A549 (cell line): Measurements from ENCODE around the gene SERINC3. TPM values are rescaled to one million over a fixed set of nuclear protein-coding genes. Genes with fewer than 3 reads are reported as not detected.

Source experiments
- ATAC-seq, 2 experiments: fragments of 200-7000 bp in 1 of 2; fragments of >200 bp in 1 of 2; cut with Nextera tagmentation in 1 of 2; cut with Tn5 transposase in 1 of 2; 3 replicates each; pipeline versions ENCODE4 v1.8.0 to v1.9.1; 2018 to 2020; ENCODE audit warnings: mild to moderate bottlenecking in 1 of 2, moderate library complexity in 1 of 2
- CTCF ChIA-PET: fragments of 300-600 bp; sonication (Branson Sonifier 250); formaldehyde crosslinking; extraction: SDS; loops from one replicate; lab custom pipeline; 2021; ENCODE audit warnings: antibody characterized with exemption, inconsistent platforms; lab: Yijun Ruan, JAX
- POLR2A ChIA-PET: fragments of 350-600 bp; formaldehyde crosslinking; extraction: SDS; loops from one replicate; lab custom pipeline; 2021; ENCODE audit warnings: antibody characterized with exemption, inconsistent platforms; lab: Yijun Ruan, JAX
- DNase-seq, 2 experiments: peaks; one replicate each; pipeline versions ENCODE4 v3.0.0 to v3.0.0-alpha.2; 2011 to 2016; ENCODE audit warnings: low read depth in 1 of 2, low spot score in 1 of 2
- FAIRE-seq: peaks from 2 replicates; lab custom pipeline; 2011; peaks lifted over from hg19 to GRCh38; lab: Jason Lieb, UNC
- H3K27ac ChIP-seq, 2 experiments: fragments of >200 bp; sonication (Bioruptor Twin); formaldehyde crosslinking; 3 replicates each; pipeline ENCODE4 v1.5.1; 2016 to 2017
- H3K4me1 ChIP-seq: fragments of >200 bp; sonication (Bioruptor Twin); formaldehyde crosslinking; 3 replicates; pipeline ENCODE4 v1.6.1; 2016
- H3K4me2 ChIP-seq: fragments of >200 bp; sonication (Bioruptor Twin); formaldehyde crosslinking; 3 replicates; pipeline ENCODE4 v1.6.1; 2016
- H3K4me3 ChIP-seq: fragments of >200 bp; sonication (Bioruptor Twin); formaldehyde crosslinking; 3 replicates; pipeline ENCODE4 v1.5.1; 2016
- H3K9me3 ChIP-seq: fragments of >200 bp; sonication (Bioruptor Twin); formaldehyde crosslinking; 3 replicates; pipeline ENCODE4 v1.6.1; 2016
- CBX8 ChIP-seq: fragments of 200-600 bp; sonication (generic); IDR thresholded peaks from 2 replicates; pipeline ENCODE4 v1.6.1; 2016
- CEBPB ChIP-seq, 2 experiments: fragments of >200 bp in 1 of 2; sonication (Bioruptor Twin) in 1 of 2; formaldehyde crosslinking in 1 of 2; IDR thresholded peaks; 2 replicates each; pipeline ENCODE4 v1.6.1; 2012 to 2016
- CHD4 ChIP-seq: fragments of 200-600 bp; sonication (generic); IDR thresholded peaks from 2 replicates; pipeline ENCODE4 v1.6.1; 2016; ENCODE audit warnings: antibody characterized with exemption, mild to moderate bottlenecking, borderline replicate concordance
- EHF ChIP-seq: fragments of 250-450 bp; sonication (Bioruptor Pico); IDR thresholded peaks from 2 replicates; pipeline ENCODE4 v1.5.0; 2020; ENCODE audit warnings: mild to moderate bottlenecking
- EP300 ChIP-seq, 2 experiments: fragments of >200 bp; sonication (Bioruptor Twin); formaldehyde crosslinking; IDR thresholded peaks; 2 replicates in 1 of 2; 3 replicates in 1 of 2; pipeline ENCODE4 v1.6.1; 2016 to 2017
- FOSB ChIP-seq: fragments of 250-450 bp; sonication (Bioruptor Pico); IDR thresholded peaks from 2 replicates; pipeline ENCODE4 v1.5.0; 2020; ENCODE audit warnings: mild to moderate bottlenecking, moderate library complexity
- FOSL2 ChIP-seq, 2 experiments: fragments of 450-650 bp in 1 of 2; fragments of >200 bp in 1 of 2; sonication (Bioruptor Twin) in 1 of 2; formaldehyde crosslinking; IDR thresholded peaks; 2 replicates each; pipeline versions ENCODE4 v1.5.0 to v1.6.1; 2016 to 2020; ENCODE audit warnings: mild to moderate bottlenecking in 1 of 2, moderate library complexity in 1 of 2
- HEYL ChIP-seq: fragments of 250-450 bp; sonication (Bioruptor Pico); IDR thresholded peaks from 2 replicates; pipeline ENCODE4 v1.8.0; 2021; ENCODE audit warnings: mild to moderate bottlenecking, moderate library complexity
- HOXA7 ChIP-seq: fragments of 250-450 bp; sonication (Bioruptor Pico); IDR thresholded peaks from 2 replicates; pipeline ENCODE4 v1.5.0; 2020; ENCODE audit warnings: mild to moderate bottlenecking, moderate library complexity
- HOXB13 ChIP-seq: fragments of 250-450 bp; sonication (Bioruptor Pico); IDR thresholded peaks from 2 replicates; pipeline ENCODE4 v1.5.0; 2020; ENCODE audit warnings: low read depth, mild to moderate bottlenecking, moderate library complexity
- KDM1A ChIP-seq: fragments of 200-600 bp; sonication (generic); IDR thresholded peaks from 2 replicates; pipeline ENCODE4 v1.6.1; 2016; ENCODE audit warnings: low read depth, mild to moderate bottlenecking
- MAZ ChIP-seq: fragments of 150-350 bp; IDR thresholded peaks from 2 replicates; pipeline ENCODE4 v1.6.1; 2014; ENCODE audit warnings: antibody characterized with exemption, low read depth, low read length, borderline replicate concordance
- MYC ChIP-seq: IDR thresholded peaks from 2 replicates; pipeline ENCODE4 v1.6.1; 2012; ENCODE audit warnings: mild to moderate bottlenecking, inconsistent platforms, low read length, improper control_type of control experiment, borderline replicate concordance
- NFE2L2 ChIP-seq: fragments of 150-350 bp; conservative IDR thresholded peaks from 2 replicates; pipeline ENCODE4 v1.6.1; 2014; ENCODE audit warnings: low read length
- NR3C1 ChIP-seq: fragments of >200 bp; sonication (Bioruptor Twin); formaldehyde crosslinking; IDR thresholded peaks from 3 replicates; pipeline ENCODE4 v1.6.1; 2017
- RARB ChIP-seq: fragments of 250-450 bp; sonication (Bioruptor Pico); IDR thresholded peaks from 2 replicates; pipeline ENCODE4 v1.8.0; 2021; ENCODE audit warnings: mild to moderate bottlenecking, moderate library complexity
- RNF2 ChIP-seq: fragments of 200-600 bp; sonication (generic); IDR thresholded peaks from 2 replicates; pipeline ENCODE4 v1.6.1; 2016; ENCODE audit warnings: low read depth, mild to moderate bottlenecking, antibody characterized with exemption, moderate library complexity, borderline replicate concordance
- SREBF2 ChIP-seq: fragments of 450-650 bp; IDR thresholded peaks from 2 replicates; pipeline ENCODE4 v1.6.1; 2014; ENCODE audit warnings: mild to moderate bottlenecking, moderate library complexity
- TP53 ChIP-seq: fragments of 250-450 bp; sonication (Bioruptor Pico); IDR thresholded peaks from 2 replicates; pipeline ENCODE4 v1.5.0; 2021; ENCODE audit warnings: mild to moderate bottlenecking, moderate library complexity
- ZC3H11A ChIP-seq: fragments of 450-650 bp; IDR thresholded peaks from 2 replicates; pipeline ENCODE4 v1.6.1; 2014; ENCODE audit warnings: antibody characterized with exemption, mild to moderate bottlenecking
- ZSCAN20 ChIP-seq: fragments of 250-450 bp; sonication (Bioruptor Pico); IDR thresholded peaks from 2 replicates; pipeline ENCODE4 v1.8.0; 2022; ENCODE audit warnings: mild to moderate bottlenecking, moderate library complexity
- WGBS: methylation state at CpG from one replicate; pipeline ENCODE4 v1.1.6; 2017; ENCODE audit errors: missing lambda C conversion rate; 5-methylcytosine and 5-hydroxymethylcytosine counted together
- polyA plus RNA-seq, 4 experiments: library from polyadenylated mRNA; depleted of rRNA in 3 of 4; stranded (reverse); fragments of >200 nt; fragmentation: RNase III in 1 of 4; extraction: RNeasy Plus Mini Kit Qiagen cat#74134 plus additional on column Dnase treatment in 1 of 4; gene quantifications; 2 replicates in 3 of 4; 3 replicates in 1 of 4; pipeline ENCODE4 v1.2.3, GENCODE V29; 2011 to 2017
- TF ChIP-seq, protein P1 (sequence below): fragments of 200-600 bp; sonication (generic); IDR thresholded peaks from 2 replicates; pipeline ENCODE4 v1.6.1; 2016; ENCODE audit warnings: antibody characterized with exemption, mild to moderate bottlenecking, moderate library complexity
- TF ChIP-seq, protein P2 (sequence below): IDR thresholded peaks from 2 replicates; pipeline ENCODE4 v1.6.1; 2012; ENCODE audit warnings: low read depth, borderline replicate concordance
- TF ChIP-seq, protein P3 (sequence below): fragments of 250-450 bp; sonication (Bioruptor Pico); IDR thresholded peaks from 2 replicates; pipeline ENCODE4 v1.5.0; 2021; ENCODE audit warnings: mild to moderate bottlenecking, moderate library complexity, borderline replicate concordance
- TF ChIP-seq, protein P4 (sequence below): IDR thresholded peaks from 2 replicates; pipeline ENCODE4 v1.6.1; 2012
- TF ChIP-seq, protein P5 (sequence below): fragments of >200 bp; sonication (Bioruptor Twin); formaldehyde crosslinking; IDR thresholded peaks from 3 replicates; pipeline ENCODE4 v1.5.1; 2016

Gene SERINC3
- polyA plus RNA-seq, 2 of the 4 experiments (the other 2 are of a cell fraction), result 62.9 to 159 TPM

DNA sequence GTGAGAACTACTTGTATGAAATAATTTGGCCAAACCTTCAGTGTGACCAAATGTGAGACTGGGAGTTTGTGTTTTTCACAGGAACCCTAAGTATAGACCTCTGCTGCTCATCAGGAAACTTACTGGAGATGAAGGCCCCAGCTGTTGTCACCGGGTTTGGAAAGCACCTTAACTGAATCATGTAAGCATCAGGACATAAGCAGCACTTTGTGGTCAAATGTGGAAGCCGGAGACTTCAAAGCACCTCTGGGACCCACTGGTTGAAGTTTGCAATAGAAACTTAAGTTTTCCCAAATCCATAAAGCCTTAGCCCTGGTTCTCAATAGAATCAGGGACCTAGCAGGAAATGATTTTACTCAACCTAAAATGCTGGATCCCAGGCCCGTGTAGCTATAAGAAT, 31.9 kb downstream of the SERINC3 start:
- H3K9me3 ChIP-seq, result no peaks in the 10 kb centered on the region
- POLR2A ChIA-PET, result no interaction called here
- 87% methylated on average over 3 of the region's 3 CpGs for WGBS
- CTCF ChIA-PET, result interaction anchor here (0.7 to 1.7 kb wide), 2 partner anchors 41 kb away, joined by 3 to 4 read pairs; no protein-coding TSS in a partner anchor
- no peak for ATAC-seq
- no peak overlapping the region for H3K4me3 ChIP-seq
- H3K4me1 ChIP-seq, result peaks cover 15% of the 10 kb centered on the region
- H3K4me2 ChIP-seq, result no peak overlapping the region
- no peak for DNase-seq
- TF ChIP-seq FOSB (no peak), SREBF2 (no peak), HOXB13 (CRISPR knock-in tag) (no peak), CEBPB (IDR thresholded peaks at IDR 0.05) (no peak), EHF (CRISPR knock-in tag) (no peak), KDM1A (no peak), ZC3H11A (no peak), RNF2 (no peak)
- TF ChIP-seq, protein P1, sequence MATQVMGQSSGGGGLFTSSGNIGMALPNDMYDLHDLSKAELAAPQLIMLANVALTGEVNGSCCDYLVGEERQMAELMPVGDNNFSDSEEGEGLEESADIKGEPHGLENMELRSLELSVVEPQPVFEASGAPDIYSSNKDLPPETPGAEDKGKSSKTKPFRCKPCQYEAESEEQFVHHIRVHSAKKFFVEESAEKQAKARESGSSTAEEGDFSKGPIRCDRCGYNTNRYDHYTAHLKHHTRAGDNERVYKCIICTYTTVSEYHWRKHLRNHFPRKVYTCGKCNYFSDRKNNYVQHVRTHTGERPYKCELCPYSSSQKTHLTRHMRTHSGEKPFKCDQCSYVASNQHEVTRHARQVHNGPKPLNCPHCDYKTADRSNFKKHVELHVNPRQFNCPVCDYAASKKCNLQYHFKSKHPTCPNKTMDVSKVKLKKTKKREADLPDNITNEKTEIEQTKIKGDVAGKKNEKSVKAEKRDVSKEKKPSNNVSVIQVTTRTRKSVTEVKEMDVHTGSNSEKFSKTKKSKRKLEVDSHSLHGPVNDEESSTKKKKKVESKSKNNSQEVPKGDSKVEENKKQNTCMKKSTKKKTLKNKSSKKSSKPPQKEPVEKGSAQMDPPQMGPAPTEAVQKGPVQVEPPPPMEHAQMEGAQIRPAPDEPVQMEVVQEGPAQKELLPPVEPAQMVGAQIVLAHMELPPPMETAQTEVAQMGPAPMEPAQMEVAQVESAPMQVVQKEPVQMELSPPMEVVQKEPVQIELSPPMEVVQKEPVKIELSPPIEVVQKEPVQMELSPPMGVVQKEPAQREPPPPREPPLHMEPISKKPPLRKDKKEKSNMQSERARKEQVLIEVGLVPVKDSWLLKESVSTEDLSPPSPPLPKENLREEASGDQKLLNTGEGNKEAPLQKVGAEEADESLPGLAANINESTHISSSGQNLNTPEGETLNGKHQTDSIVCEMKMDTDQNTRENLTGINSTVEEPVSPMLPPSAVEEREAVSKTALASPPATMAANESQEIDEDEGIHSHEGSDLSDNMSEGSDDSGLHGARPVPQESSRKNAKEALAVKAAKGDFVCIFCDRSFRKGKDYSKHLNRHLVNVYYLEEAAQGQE, result no peak
- no peak overlapping the region for H3K27ac ChIP-seq
- FAIRE-seq, result no peak

DNA sequence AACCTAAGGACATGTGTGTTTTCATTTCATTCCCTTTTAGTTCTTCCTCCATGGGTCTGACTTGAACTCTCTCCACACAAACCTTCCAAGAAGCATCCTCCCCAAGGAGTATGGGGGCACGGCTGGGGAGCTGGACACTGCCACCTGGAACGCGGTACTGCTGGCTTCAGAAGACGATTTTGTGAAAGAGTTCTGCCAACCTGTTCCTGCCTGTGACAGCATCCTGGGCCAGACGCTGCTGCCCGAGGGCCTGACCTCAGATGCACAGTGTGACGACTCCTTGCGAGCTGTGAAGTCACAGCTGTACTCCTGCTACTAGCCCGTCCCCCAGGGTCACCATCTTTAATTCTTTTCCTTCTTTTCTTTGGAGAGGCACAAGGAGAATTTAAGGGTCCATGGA, 32.6 kb downstream of the SERINC3 start:
- Histone ChIP-seq H3K4me1 (peaks cover 8% of the 10 kb centered on the region), H3K4me2 (no peak overlapping the region), H3K9me3 (no peaks in the 10 kb centered on the region), H3K27ac (no peak overlapping the region), H3K4me3 (no peak overlapping the region)
- POLR2A ChIA-PET, result no interaction called here
- FAIRE-seq (no peak), DNase-seq (no peak), ATAC-seq (no peak)
- CTCF ChIA-PET, result interaction anchor here (1.7 to 2.0 kb wide), 2 partner anchors 42 to 121 kb away, joined by 4 to 5 read pairs; no protein-coding TSS in a partner anchor
- WGBS, result 90% methylated on average over 9 of the region's 9 CpGs
- no peak for TF ChIP-seq MAZ
- no peak for TF ChIP-seq KDM1A
- TF ChIP-seq, protein P2, sequence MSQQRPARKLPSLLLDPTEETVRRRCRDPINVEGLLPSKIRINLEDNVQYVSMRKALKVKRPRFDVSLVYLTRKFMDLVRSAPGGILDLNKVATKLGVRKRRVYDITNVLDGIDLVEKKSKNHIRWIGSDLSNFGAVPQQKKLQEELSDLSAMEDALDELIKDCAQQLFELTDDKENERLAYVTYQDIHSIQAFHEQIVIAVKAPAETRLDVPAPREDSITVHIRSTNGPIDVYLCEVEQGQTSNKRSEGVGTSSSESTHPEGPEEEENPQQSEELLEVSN, result no peak
- TF ChIP-seq TP53 (CRISPR knock-in tag), result no peak
- no peak for TF ChIP-seq HOXA7 (CRISPR knock-in tag)
- no peak for TF ChIP-seq CBX8
- no peak for TF ChIP-seq RARB (CRISPR knock-in tag)
- TF ChIP-seq, protein P3, sequence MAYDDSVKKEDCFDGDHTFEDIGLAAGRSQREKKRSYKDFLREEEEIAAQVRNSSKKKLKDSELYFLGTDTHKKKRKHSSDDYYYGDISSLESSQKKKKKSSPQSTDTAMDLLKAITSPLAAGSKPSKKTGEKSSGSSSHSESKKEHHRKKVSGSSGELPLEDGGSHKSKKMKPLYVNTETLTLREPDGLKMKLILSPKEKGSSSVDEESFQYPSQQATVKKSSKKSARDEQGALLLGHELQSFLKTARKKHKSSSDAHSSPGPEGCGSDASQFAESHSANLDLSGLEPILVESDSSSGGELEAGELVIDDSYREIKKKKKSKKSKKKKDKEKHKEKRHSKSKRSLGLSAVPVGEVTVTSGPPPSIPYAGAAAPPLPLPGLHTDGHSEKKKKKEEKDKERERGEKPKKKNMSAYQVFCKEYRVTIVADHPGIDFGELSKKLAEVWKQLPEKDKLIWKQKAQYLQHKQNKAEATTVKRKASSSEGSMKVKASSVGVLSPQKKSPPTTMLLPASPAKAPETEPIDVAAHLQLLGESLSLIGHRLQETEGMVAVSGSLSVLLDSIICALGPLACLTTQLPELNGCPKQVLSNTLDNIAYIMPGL (CRISPR knock-in tag), result no peak
- TF ChIP-seq NFE2L2, result no peak
- TF ChIP-seq, all 56 proteins: peak for 0

DNA sequence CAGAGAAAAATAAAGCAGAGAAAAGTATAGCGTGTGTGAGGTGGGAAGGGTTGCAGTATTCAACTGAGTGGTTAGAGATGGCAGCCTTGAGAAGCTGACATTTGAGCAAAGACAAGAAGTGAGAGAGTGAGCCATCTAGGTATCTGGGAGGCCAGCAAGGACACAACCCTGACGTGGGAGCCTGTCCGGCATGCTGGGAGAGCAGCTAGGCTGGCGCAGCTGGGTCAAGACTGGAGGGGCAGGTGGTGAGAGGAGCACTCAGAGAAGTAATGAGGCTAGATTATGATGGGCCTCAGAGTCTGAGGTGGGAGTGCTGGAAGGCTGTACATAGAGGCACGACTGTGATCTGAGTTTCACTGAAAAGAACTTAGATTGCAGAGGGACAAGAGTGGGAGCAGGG, 33.3 kb downstream of the SERINC3 start:
- Histone ChIP-seq H3K4me3 (no peak overlapping the region), H3K9me3 (no peaks in the 10 kb centered on the region), H3K4me1 (peaks cover 1% of the 10 kb centered on the region; the same call in 1 of the 3 replicates), H3K27ac (no peak overlapping the region), H3K4me2 (no peak overlapping the region)
- no peak for ATAC-seq
- TF ChIP-seq ZSCAN20 (CRISPR knock-in tag) (no peak), HEYL (CRISPR knock-in tag) (no peak), MYC (no peak), CHD4 (no peak), NR3C1 (no peak), EHF (CRISPR knock-in tag) (no peak), EP300 (IDR thresholded peaks at IDR 0.05) (no peak), CBX8 (no peak), FOSL2 (IDR thresholded peaks at IDR 0.05) (no peak), FOSL2 (CRISPR knock-in tag; IDR thresholded peaks at IDR 0.05) (no peak)
- TF ChIP-seq, protein P4, sequence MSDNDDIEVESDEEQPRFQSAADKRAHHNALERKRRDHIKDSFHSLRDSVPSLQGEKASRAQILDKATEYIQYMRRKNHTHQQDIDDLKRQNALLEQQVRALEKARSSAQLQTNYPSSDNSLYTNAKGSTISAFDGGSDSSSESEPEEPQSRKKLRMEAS, result no peak
- TF ChIP-seq, protein P5, sequence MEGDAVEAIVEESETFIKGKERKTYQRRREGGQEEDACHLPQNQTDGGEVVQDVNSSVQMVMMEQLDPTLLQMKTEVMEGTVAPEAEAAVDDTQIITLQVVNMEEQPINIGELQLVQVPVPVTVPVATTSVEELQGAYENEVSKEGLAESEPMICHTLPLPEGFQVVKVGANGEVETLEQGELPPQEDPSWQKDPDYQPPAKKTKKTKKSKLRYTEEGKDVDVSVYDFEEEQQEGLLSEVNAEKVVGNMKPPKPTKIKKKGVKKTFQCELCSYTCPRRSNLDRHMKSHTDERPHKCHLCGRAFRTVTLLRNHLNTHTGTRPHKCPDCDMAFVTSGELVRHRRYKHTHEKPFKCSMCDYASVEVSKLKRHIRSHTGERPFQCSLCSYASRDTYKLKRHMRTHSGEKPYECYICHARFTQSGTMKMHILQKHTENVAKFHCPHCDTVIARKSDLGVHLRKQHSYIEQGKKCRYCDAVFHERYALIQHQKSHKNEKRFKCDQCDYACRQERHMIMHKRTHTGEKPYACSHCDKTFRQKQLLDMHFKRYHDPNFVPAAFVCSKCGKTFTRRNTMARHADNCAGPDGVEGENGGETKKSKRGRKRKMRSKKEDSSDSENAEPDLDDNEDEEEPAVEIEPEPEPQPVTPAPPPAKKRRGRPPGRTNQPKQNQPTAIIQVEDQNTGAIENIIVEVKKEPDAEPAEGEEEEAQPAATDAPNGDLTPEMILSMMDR, result no peak
- CTCF ChIA-PET, result interaction anchor here (1.7 to 2.0 kb wide), 2 partner anchors 43 to 122 kb away, joined by 4 to 5 read pairs; no protein-coding TSS in a partner anchor
- WGBS, result 86% methylated on average over 5 of the region's 5 CpGs
- POLR2A ChIA-PET, result no interaction called here
- FAIRE-seq, result no peak
- no peak for DNase-seq
